GM18507 (cell line): Measurements from ENCODE around the gene SLC39A5.
"Not testable (repeated sequence)": the region's sequence is repeated elsewhere in the genome, so short reads cannot be mapped to it uniquely, and the experiment has no call there.

Source experiments
- DNase-seq: peaks from one replicate; pipeline ENCODE4 v3.0.0; 2011; ENCODE audit warnings: low read depth; ENCODE audit not compliant: insufficient read length; ENCODE audit errors: extremely low spot score
- FAIRE-seq: peaks from 2 replicates; lab custom pipeline; 2011; peaks lifted over from hg19 to GRCh38; lab: Jason Lieb, UNC

Gene SLC39A5

DNA sequence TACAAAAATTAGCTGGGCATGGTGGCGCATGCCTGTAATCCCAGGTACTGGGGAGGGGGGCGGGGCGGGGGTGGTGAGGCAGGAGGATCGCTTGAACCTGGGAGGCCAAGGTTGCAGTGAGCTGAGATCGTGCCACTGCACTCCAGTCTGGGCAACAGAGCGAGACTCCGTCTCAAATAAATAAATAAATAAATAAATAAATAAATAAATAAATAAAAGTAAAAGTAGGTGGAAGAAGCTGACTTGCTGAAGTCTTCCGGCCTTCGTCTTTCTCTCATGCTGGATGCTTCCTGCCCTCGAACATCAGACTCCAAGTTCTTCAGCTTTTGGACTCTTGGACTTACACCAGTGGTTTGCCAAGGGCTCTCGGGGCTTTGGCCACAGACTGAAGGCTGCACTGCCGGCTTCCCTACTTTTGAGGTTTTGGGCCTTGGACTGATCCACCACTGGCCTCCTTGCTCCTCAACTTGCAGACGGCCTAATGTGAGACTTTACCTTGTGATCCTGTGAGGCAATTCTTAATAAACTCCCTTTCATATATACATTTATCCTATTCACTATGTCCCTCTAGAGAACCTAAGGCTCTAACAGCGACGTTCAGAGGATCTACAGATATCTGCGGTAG lies 36.3 kb downstream of the SLC39A5 start:
- DNase-seq, FAIRE-seq: not testable (repeated sequence)

DNA sequence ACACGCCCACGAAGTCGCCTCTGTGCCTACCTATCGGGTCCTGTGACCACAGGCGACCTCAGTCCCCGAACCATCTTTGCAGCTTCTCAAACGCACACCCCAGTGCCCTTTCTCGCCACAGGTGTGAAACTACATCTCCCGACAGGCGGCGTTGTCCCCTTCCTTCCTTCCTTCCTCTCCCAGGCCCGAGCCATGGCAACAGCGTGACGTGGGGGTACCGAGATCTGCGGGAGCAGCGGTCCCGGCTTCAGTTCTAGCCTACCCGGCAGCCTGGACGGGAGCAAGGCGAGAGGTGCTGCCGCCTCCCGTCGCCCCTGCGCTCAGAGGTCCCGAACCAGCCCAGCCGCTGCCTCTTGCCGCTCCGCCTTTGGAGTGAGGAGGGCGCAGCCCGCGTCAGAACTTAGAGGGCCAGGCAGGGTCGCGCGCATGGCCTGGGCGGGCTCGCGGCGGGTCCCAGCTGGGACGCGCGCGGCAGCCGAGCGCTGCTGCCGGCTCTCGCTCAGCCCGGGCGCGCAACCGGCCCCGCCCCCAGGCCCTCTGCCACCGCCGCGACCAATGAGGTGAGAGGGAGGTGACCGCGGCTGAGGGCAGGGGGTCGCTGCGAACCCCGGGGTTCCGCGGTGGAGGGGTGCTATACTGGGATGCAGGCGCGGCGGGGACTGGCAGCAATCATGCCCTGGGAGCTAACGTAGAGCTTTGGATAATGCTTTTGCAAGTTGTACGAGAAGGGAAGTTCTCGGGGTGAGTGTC lies 37.0 kb downstream of the SLC39A5 start, which contains the start of gene COQ10A:
TSS of gene COQ10A (plus strand) at position 250 of the 750 bp plus-strand sequence. CDS start at position 427, 177 bp downstream.
- FAIRE-seq, result peak; percentile 86
- peak; percentile 91 for DNase-seq

DNA sequence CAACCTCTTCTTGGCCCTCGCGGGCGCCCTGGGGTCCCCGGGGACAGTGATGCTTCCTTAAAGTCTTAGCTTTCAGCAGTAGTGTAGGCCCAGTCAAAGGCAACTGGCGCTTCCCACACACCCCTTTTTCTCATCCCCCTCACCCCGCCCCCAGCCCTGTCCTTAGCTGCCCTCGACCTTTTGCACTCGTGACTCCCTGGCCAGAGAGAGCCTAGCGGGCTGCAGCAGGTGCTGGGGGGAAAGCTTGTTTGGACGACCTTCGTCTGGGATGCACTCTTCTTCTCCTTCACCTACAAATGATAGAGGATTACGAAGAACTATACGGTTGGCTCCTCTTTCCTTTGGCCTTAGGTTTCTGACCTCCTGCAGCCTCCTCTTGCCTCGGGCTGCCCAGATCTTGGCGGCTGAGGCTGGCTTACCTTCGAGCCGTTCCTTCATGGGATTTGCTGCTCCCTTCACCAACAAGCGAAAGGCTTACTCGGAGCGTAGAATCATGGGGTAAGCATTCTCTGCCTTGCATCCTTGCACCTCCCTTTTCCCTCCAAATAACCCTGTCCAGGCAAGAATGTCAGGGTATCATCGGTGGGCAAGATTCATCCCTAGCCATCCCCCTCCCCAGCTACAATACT lies 37.7 kb downstream of the SLC39A5 start:
- FAIRE-seq, result no peak

DNA sequence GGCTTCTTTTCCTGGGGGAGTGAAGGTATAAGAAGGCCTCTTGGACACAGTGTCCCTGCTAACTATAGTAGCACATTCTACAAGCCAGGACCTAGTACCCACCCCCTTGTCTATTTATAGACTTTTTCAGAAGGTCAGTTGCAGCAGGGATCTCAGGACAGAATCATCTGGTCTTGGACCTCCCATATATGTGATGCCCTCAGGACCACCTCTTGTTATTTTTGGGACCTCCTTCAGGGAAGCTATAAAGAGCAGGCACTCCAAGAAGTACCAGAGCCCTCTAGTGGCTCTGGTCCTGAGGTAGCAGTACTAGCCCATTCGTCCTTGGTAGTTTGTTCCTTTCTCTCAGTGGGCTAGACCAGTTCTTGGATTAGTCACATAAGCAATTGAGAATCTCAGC lies 41.2 kb downstream of the SLC39A5 start:
- FAIRE-seq (no peak), DNase-seq (no peak)

More for the DNA sequence above, 37.7 kb downstream of the SLC39A5 start:
- DNase-seq, result no peak

DNA sequence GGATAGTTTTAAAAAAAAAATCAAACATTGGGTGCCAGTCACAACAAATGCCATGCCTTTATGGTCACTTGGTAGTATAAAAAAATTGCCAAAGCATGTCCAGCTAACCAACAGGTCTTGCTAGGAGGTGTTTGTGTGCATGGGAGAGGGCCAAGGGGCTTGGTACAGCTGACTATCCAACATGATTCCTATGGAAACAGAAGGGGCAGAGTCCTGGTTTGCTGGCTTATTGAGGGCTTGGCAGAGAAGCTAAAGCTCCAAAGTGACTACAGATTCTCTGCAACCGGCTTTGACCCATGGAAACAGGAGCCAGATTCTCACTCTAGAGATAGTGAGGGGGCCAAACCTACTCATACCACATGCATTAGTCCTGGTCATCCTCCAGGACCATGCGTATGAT lies 42.6 kb downstream of the SLC39A5 start:
- FAIRE-seq, result not testable (repeated sequence)

DNA sequence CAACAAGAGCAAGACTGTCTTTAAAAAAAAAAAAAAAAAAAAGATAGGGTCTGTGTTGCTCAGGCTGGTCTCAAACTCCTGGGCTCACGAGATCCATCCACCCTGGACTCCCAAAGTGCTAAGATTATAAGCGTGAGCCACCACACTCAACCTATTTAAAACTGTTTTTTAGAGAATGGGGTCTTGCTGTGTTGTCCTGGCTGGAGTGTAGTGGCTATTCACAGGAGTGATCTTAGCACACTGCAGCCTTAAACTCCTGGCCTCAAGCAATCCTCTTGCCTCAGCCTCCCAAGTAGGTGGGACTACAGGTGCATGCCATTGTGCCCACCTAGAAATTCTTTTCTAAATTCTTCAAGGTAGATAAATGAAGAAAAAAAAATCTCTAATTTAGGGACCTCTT lies 44.4 kb downstream of the SLC39A5 start:
- FAIRE-seq (no peak), DNase-seq (no peak)

More for the DNA sequence above, 42.6 kb downstream of the SLC39A5 start:
- DNase-seq, result not testable (repeated sequence)

DNA sequence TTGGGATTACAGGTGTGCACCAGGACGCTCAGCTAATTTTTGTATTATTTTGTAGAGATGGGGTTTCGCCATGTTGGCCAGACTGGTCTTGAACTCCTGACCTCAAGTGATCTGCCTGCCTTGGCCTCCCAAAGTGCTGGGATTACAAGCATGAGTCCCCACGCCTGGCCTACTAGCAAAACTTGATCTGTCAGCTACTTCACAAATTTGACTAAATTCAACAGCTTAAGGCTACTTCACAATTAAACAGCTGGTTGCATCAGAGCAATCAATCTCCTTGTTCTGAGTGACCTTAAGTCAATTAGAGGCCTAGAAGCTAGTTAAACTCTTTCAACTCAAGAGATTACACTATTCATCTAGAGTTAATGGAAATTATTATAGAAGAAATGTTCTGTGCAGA lies 49.1 kb downstream of the SLC39A5 start:
- FAIRE-seq (no peak), DNase-seq (no peak)

DNA sequence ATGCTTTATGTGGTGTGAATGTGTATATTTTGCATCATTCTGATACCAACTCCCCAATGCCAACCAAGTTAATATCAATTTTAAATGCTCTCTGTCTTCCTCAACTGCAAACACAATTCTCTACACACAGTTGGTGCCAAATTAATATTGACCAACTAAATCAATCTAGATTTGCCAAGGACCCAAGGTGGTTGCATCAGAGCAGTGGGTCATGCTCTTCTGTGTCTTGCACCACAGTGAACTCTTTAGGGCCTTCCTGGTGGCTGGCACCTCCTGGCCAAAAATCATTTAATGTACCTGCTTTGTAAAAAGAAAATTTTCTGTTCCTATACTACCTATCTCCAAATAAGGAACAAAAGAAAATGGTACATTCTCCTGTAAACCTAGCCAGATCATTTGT lies 51.0 kb downstream of the SLC39A5 start:
- DNase-seq, result no peak
- no peak for FAIRE-seq

DNA sequence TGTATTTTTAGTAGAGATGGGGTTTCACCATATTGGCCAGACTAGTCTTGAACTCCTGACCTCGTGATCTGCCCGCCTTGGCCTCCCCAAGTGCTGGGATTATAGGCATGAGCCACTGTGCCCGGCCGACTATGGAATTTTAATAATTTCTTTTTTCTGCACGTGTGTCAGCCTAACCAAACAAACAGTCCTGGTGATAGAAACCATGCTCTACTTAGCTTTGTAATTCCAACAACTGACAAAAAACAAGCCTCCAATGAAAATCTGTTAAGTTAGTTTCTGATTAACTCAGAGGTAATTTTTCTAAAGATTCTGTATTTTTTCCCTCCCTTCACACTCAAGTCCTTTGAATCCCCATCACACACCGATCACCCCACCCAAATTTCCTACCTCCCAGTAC lies 52.2 kb downstream of the SLC39A5 start:
- FAIRE-seq, result no peak
- no peak for DNase-seq

DNA sequence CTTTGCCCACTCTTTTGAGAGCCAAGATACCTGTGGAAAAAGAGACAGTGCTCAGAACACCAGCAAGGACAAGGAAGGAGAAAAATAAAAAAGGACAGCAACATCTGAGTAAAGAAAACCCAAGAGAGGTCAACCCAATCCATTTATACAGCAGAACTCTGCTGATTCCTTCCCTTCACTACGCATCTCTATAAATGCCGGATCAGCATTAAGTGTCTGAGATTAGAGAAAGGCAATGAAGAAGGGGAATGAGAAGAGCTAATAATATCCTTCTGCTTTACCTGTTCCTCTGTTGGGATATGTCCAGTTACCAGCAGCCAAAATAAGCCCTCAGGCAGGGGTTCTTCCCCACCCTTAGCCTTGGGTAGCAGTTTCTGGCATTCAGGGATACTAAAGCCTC lies 52.7 kb downstream of the SLC39A5 start:
- FAIRE-seq, result no peak
- DNase-seq, result no peak

DNA sequence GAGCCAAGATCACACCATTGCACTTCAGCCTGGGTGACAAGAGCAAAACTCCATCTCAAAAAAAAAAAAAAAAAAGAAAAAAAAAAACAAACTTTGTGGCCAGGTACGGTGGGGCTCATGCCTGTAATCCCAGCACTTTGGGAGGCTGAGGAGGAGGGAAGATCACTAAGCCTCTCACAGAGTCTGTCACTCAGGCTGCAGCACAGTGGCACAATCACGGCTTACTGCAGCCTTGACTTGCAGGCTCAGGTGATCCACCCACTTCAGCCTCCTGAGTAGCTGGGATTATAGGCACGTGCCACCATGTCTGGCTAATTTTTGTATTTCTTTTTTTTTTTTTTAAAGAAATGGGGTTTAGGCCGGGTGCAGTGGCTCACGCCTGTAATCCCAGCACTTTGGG lies 54.4 kb downstream of the SLC39A5 start:
- not testable (repeated sequence) for FAIRE-seq, DNase-seq

DNA sequence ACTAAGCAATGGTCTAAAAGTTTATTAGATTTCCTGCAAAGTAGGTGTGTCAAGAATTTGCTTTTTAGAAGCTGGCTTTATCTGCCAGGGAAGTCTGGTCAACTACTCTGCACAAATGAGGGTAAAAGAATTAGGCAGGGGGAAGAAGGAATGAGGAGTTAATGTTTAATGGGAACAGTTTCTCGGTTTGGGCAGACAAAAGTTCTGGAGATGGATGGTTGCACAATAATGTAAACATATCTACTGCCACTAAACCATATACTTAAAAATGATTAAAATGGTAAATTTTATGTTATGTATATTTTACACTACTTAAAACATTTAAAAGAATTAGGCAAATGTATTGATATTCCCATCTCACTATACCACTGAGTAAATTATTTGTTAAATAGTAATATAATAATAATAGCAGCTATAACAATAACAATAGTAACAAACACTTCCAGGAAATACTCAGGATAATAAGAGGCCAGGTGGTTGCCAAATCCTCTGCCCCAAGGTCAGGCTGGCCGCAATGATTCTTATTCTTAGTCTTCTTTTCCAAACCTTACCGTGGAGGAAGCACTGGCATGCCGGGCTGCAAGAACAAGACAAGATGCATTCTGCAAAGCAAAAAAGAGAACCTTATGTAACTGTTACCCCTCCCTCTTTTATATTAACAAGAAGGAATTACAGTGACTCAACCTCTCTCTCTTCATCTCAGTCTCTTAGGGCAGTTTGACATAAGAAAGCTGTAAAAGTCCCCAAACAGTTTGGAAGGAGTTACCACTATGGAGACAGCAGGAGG lies 56.4 kb downstream of the SLC39A5 start:
- DNase-seq, result no peak
- no peak for FAIRE-seq
